ENCODE data around the gene ARID1B. TPM values are rescaled to one million over a fixed set of nuclear protein-coding genes. Genes with fewer than 3 reads are reported as not detected.

ARID1B gene
- total and polyA plus RNA-seq, 2 of the 13 experiments (the other 11 are each of a cell fraction or from before 2014, with no cell fraction given): 20.1 to 32.6 TPM

DNA sequence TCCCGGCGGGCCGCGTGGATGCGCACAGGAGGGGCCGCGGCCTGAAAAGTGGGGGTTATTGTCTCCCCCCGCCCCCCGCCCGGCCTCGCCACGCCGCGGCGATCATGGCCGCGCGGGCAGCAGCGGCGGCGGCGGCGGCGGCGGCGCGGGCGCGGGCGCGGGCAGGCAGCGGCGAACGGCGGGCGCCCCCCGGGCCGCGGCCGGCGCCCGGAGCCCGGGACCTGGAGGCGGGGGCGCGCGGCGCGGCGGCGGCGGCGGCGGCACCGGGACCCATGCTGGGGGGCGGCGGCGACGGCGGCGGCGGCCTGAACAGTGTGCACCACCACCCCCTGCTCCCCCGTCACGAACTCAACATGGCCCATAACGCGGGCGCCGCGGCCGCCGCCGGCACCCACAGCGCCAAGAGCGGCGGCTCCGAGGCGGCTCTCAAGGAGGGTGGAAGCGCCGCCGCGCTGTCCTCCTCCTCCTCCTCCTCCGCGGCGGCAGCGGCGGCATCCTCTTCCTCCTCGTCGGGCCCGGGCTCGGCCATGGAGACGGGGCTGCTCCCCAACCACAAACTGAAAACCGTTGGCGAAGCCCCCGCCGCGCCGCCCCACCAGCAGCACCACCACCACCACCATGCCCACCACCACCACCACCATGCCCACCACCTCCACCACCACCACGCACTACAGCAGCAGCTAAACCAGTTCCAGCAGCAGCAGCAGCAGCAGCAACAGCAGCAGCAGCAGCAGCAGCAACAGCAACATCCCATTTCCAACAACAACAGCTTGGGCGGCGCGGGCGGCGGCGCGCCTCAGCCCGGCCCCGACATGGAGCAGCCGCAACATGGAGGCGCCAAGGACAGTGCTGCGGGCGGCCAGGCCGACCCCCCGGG, 637 bp downstream of the ARID1B start (continued):
- no peak for TF ChIP-seq ZNF850 (CRISPR knock-in tag; conservative IDR thresholded peaks at IDR 0.05)
- 0 out of 2 replicates have a peak, but pooled peaks have one; percentile 13 for TF ChIP-seq FOXK2 (IDR thresholded peaks at IDR 0.05)
- TF ChIP-seq ARID2 (CRISPR knock-in tag; IDR thresholded peaks at IDR 0.05; ENCODE audit: borderline replicate concordance): no peak
- TF ChIP-seq, protein P1, sequence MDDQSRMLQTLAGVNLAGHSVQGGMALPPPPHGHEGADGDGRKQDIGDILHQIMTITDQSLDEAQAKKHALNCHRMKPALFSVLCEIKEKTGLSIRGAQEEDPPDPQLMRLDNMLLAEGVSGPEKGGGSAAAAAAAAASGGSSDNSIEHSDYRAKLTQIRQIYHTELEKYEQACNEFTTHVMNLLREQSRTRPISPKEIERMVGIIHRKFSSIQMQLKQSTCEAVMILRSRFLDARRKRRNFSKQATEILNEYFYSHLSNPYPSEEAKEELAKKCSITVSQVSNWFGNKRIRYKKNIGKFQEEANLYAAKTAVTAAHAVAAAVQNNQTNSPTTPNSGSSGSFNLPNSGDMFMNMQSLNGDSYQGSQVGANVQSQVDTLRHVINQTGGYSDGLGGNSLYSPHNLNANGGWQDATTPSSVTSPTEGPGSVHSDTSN (CRISPR knock-in tag; IDR thresholded peaks at IDR 0.05; ENCODE audit: borderline replicate concordance): no peak
- TF ChIP-seq ISX (CRISPR knock-in tag; conservative IDR thresholded peaks at IDR 0.05): no peak
- no peak for TF ChIP-seq ZNF253 (CRISPR knock-in tag; IDR thresholded peaks at IDR 0.05; ENCODE audit: borderline replicate concordance)
- no peak for TF ChIP-seq ZNF232 (CRISPR knock-in tag; IDR thresholded peaks at IDR 0.05; ENCODE audit: borderline replicate concordance)
- no peak for TF ChIP-seq ZFP41 (CRISPR knock-in tag; IDR thresholded peaks at IDR 0.05; ENCODE audit: borderline replicate concordance)
- TF ChIP-seq DDIT3 (CRISPR knock-in tag; IDR thresholded peaks at IDR 0.05): no peak
- TF ChIP-seq HES4 (CRISPR knock-in tag; IDR thresholded peaks at IDR 0.05; ENCODE audit: borderline replicate concordance): no peak; the same call in none of the 2 replicates
- TF ChIP-seq ZHX2 (IDR thresholded peaks at IDR 0.05; ENCODE audit: low read depth): no peak
- TF ChIP-seq ZHX2 (CRISPR knock-in tag; IDR thresholded peaks at IDR 0.05; ENCODE audit: borderline replicate concordance): no peak
- 0 out of 2 replicates have a peak, but pooled peaks have one; percentile 1 for TF ChIP-seq TSC22D2 (CRISPR knock-in tag; IDR thresholded peaks at IDR 0.05; ENCODE audit: borderline replicate concordance)
- TF ChIP-seq ZBTB43 (CRISPR knock-in tag; conservative IDR thresholded peaks at IDR 0.05): no peak
- TF ChIP-seq BATF2 (CRISPR knock-in tag; IDR thresholded peaks at IDR 0.05): no peak; the same call in none of the 2 replicates
- no peak for TF ChIP-seq KLF11 (CRISPR knock-in tag; IDR thresholded peaks at IDR 0.05)
- no peak for TF ChIP-seq SP140L (CRISPR knock-in tag; IDR thresholded peaks at IDR 0.05; ENCODE audit: borderline replicate concordance)
- TF ChIP-seq AKAP8 (CRISPR knock-in tag; IDR thresholded peaks at IDR 0.05): 0 out of 2 replicates have a peak, but pooled peaks have one; percentile 52
- TF ChIP-seq STAT5B (CRISPR knock-in tag; IDR thresholded peaks at IDR 0.05): no peak; the same call in 1 of the 2 replicates
